GM19463 (cell line): Measurements from ENCODE around the gene HS3ST6.
"Not testable (repeated sequence)": the region's sequence is repeated elsewhere in the genome, so short reads cannot be mapped to it uniquely, and the experiment has no call there.

ENCODE experiments used
- ATAC-seq: cut with Tn5 transposase; IDR thresholded peaks from one replicate; pipeline ENCODE4 v1.9.1; 2021; ENCODE audit warnings: mild to moderate bottlenecking, moderate library complexity; ENCODE audit not compliant: unreplicated experiment

Gene HS3ST6

GRCh38 chr16:1918351-1919326 lies at the start of gene HS3ST6:
TSS of gene HS3ST6 (minus strand) at chr16:1918415. CDS start at chr16:1918323, 92 bp downstream.
- no peak for ATAC-seq

- ATAC-seq = no peak
Measured at GRCh38 chr16:1966460-1966859, 48.2 kb upstream of the HS3ST6 start, which contains the start of gene RNF151. TSS of gene RNF151 (plus strand) at chr16:1966856. CDS start at chr16:1966882, 26 bp downstream.

GRCh38 chr16:1965396-1966001 lies 47.3 kb upstream of the HS3ST6 start:
- ATAC-seq = no peak

- peak; percentile 90 for ATAC-seq
Measured at GRCh38 chr16:1964506-1965395, 46.5 kb upstream of the HS3ST6 start, which contains the start of gene RPS2. TSS of gene RPS2 (minus strand) at chr16:1964826. CDS start at chr16:1964625, 201 bp downstream.

GRCh38 chr16:1963806-1964505 lies 45.7 kb upstream of the HS3ST6 start:
- ATAC-seq = peak; percentile 2

- not testable (repeated sequence) for ATAC-seq
Measured at GRCh38 chr16:1962161-1963153, 44.2 kb upstream of the HS3ST6 start.

GRCh38 chr16:1961651-1962067 lies 43.4 kb upstream of the HS3ST6 start:
- no peak for ATAC-seq

GRCh38 chr16:1960665-1961630 lies 42.7 kb upstream of the HS3ST6 start:
- ATAC-seq = no peak

- peak; percentile 84 for ATAC-seq
Measured at GRCh38 chr16:1959269-1960039, 41.2 kb upstream of the HS3ST6 start, which contains the start of gene NDUFB10. TSS of gene NDUFB10 (plus strand) at chr16:1959538. CDS start at chr16:1959625, 87 bp downstream.

GRCh38 chr16:1958715-1959268 lies 40.6 kb upstream of the HS3ST6 start:
- ATAC-seq = no peak

- not testable (repeated sequence) for ATAC-seq
Measured at GRCh38 chr16:1958143-1958491, 39.9 kb upstream of the HS3ST6 start.

GRCh38 chr16:1957434-1958142 lies 39.4 kb upstream of the HS3ST6 start:
- not testable (repeated sequence) for ATAC-seq

GRCh38 chr16:1953734-1954133 lies 35.5 kb upstream of the HS3ST6 start:
- no peak for ATAC-seq

GRCh38 chr16:1950559-1950958 lies 32.3 kb upstream of the HS3ST6 start:
- ATAC-seq = no peak

GRCh38 chr16:1950047-1950446 lies 31.8 kb upstream of the HS3ST6 start:
- no peak for ATAC-seq

- no peak for ATAC-seq
Measured at GRCh38 chr16:1949507-1949906, 31.3 kb upstream of the HS3ST6 start.
